Activated CD4-positive, alpha-beta T cell treated with anti-CD3 and anti-CD28 coated beads, Interleukin-2, amount 50 U/mL, for 24 hours (primary cell): Measurements from ENCODE around the gene RELA.
"Not testable (repeated sequence)": the region's sequence is repeated elsewhere in the genome, so short reads cannot be mapped to it uniquely, and the experiment has no call there.

Experiments used
- DNase-seq, 2 donors: peaks; one replicate each; pipeline ENCODE4 v3.0.0-alpha.2; 2020; ENCODE audit warnings: low read depth in 1 of 2, low spot score in 1 of 2

Gene RELA

GRCh38 chr11:65649656-65650546, 12.8 kb downstream of the RELA start:
- no peak for DNase-seq

GRCh38 chr11:65648997-65649493, 13.7 kb downstream of the RELA start:
- DNase-seq = no peak

GRCh38 chr11:65646958-65647701, 15.6 kb downstream of the RELA start:
- no peak for DNase-seq

- DNase-seq = no peak
Measured at GRCh38 chr11:65646288-65646957, 16.3 kb downstream of the RELA start.

GRCh38 chr11:65645710-65646109, 17.0 kb downstream of the RELA start:
- no peak for DNase-seq

- no peak for DNase-seq
Measured at GRCh38 chr11:65644837-65645236, 17.9 kb downstream of the RELA start.

GRCh38 chr11:65643971-65644370, 18.7 kb downstream of the RELA start:
- no peak for DNase-seq

GRCh38 chr11:65642014-65642671, 20.6 kb downstream of the RELA start:
- no peak for DNase-seq

- no peak for DNase-seq
Measured at GRCh38 chr11:65641297-65642013, 21.3 kb downstream of the RELA start.

- DNase-seq = peak in 1 of 2 donors; percentile 27
Measured at GRCh38 chr11:65640483-65641296, 22.0 kb downstream of the RELA start.

GRCh38 chr11:65639623-65640482, 22.9 kb downstream of the RELA start:
- DNase-seq = peak in 1 of 2 donors; percentile 22

- not testable (repeated sequence) for DNase-seq
Measured at GRCh38 chr11:65639228-65639597, 23.5 kb downstream of the RELA start.

- DNase-seq = peak; percentile 57 to 59
Measured at GRCh38 chr11:65637794-65638419, 24.8 kb downstream of the RELA start, which contains the start of gene SIPA1. Gene SIPA1, plus strand, starts transcription at chr11:65638101. Its CDS starts 2,821 bp downstream, at chr11:65640922.

GRCh38 chr11:65637032-65637557, 25.6 kb downstream of the RELA start:
- DNase-seq = no peak

- no peak for DNase-seq
Measured at GRCh38 chr11:65636108-65637031, 26.3 kb downstream of the RELA start.

- DNase-seq = no peak
Measured at GRCh38 chr11:65634905-65635731, 27.6 kb downstream of the RELA start.
